ENCODE data around the gene CFHR4. TPM values are rescaled to one million over a fixed set of nuclear protein-coding genes. Genes with fewer than 3 reads are reported as not detected.
"Not testable (repeated sequence)": the region's sequence is repeated elsewhere in the genome, so short reads cannot be mapped to it uniquely, and the experiment has no call there.

CFHR4 gene
- not detected in 2 replicates for total RNA-seq
- not detected in 2 replicates for polyA plus RNA-seq
- not detected in 2 replicates for polyA plus RNA-seq (2011; cell fraction: cytosol; rRNA removed)
- not detected in 2 replicates for polyA plus RNA-seq (2011; cell fraction: nucleus; rRNA removed)
- polyA plus RNA-seq (2012) = not detected in 2 replicates
- not detected in 2 replicates for polyA minus RNA-seq
- polyA minus RNA-seq (2011; cell fraction: cytosol; rRNA and poly(A)+ RNA removed) = not detected
- polyA minus RNA-seq (2011; cell fraction: nucleus; rRNA and poly(A)+ RNA removed) = not detected in 2 replicates
- Bru-seq, nascent RNA = not detected
- BruChase-seq, experiment 1, labeled RNA remaining after a 6-hour chase = not detected
- BruChase-seq, experiment 2, labeled RNA remaining after a 2-hour chase = not detected
- long read RNA-seq = 0 reads

GRCh38 chr1:196887515-196888239, at the start of gene CFHR4:
CFHR4 (plus strand) TSS chr1:196888052; CDS start chr1:196888151, 99 bp downstream.
- TF ChIP-seq POLR2AphosphoS5 (IDR thresholded peaks at IDR 0.05; ENCODE audit: insufficient read depth, low read depth, low read length) (no peak), EZH2 (IDR thresholded peaks at IDR 0.05; ENCODE audit: borderline replicate concordance, low read depth, low read length, severe bottlenecking) (no peak), FOS (IDR thresholded peaks at IDR 0.05; ENCODE audit: borderline replicate concordance, insufficient read depth, low read length) (no peak), JUN (IDR thresholded peaks at IDR 0.05; ENCODE audit: borderline replicate concordance, insufficient read depth, insufficient read length, low read depth) (no peak), POLR2A (IDR thresholded peaks at IDR 0.05; ENCODE audit: low read depth, low read length) (no peak), GATA2 (IDR thresholded peaks at IDR 0.05; ENCODE audit: insufficient read depth, insufficient read length, low read depth, low read length) (no peak), MYC (IDR thresholded peaks at IDR 0.05; ENCODE audit: low read depth, low read length) (no peak)
- TF ChIP-seq, protein P1, sequence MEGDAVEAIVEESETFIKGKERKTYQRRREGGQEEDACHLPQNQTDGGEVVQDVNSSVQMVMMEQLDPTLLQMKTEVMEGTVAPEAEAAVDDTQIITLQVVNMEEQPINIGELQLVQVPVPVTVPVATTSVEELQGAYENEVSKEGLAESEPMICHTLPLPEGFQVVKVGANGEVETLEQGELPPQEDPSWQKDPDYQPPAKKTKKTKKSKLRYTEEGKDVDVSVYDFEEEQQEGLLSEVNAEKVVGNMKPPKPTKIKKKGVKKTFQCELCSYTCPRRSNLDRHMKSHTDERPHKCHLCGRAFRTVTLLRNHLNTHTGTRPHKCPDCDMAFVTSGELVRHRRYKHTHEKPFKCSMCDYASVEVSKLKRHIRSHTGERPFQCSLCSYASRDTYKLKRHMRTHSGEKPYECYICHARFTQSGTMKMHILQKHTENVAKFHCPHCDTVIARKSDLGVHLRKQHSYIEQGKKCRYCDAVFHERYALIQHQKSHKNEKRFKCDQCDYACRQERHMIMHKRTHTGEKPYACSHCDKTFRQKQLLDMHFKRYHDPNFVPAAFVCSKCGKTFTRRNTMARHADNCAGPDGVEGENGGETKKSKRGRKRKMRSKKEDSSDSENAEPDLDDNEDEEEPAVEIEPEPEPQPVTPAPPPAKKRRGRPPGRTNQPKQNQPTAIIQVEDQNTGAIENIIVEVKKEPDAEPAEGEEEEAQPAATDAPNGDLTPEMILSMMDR (IDR thresholded peaks at IDR 0.05; ENCODE audit: extremely low read depth in 1 of 2, insufficient read depth in 1 of 2, low read depth in 1 of 2, low read length in 2 of 2) = no peak
- TF ChIP-seq, protein P2, sequence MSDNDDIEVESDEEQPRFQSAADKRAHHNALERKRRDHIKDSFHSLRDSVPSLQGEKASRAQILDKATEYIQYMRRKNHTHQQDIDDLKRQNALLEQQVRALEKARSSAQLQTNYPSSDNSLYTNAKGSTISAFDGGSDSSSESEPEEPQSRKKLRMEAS (IDR thresholded peaks at IDR 0.05; ENCODE audit: insufficient read depth, insufficient read length) = no peak
- no peak for DNase-seq (ENCODE audit: low read depth, low spot score)
- H3K27me3 ChIP-seq (ENCODE audit: control insufficient read depth in 2 of 2, insufficient read depth in 2 of 2, low read length in 2 of 2) = no peaks in the 10 kb centered on the region
- no peaks in the 10 kb centered on the region for H3K79me2 ChIP-seq (ENCODE audit: control insufficient read depth, insufficient read depth, low read length)
- H3K9me1 ChIP-seq (replicated peaks; ENCODE audit: control insufficient read depth, extremely low read depth, insufficient read depth, low read length) = no peaks in the 10 kb centered on the region
- H3K36me3 ChIP-seq (ENCODE audit: control insufficient read depth in 2 of 2, extremely low read depth in 1 of 2, insufficient read depth in 2 of 2, low read length in 2 of 2) = no peaks in the 10 kb centered on the region
- dilution Hi-C loops (cut with MboI; ENCODE audit: extremely low pct_ligation_motif_present, low sequenced_read_pairs) = no loop called here
- H3K4me1 ChIP-seq (ENCODE audit: control insufficient read depth, extremely low read depth, insufficient read depth, low read length) = no peaks in the 10 kb centered on the region
- H4K20me1 ChIP-seq (replicated peaks; ENCODE audit: control insufficient read depth, extremely low read depth, insufficient read depth, low read length) = no peaks in the 10 kb centered on the region
- no peaks in the 10 kb centered on the region for H3K9me3 ChIP-seq (replicated peaks; ENCODE audit: control insufficient read depth, insufficient read depth, low read length)
- POLR2A ChIA-PET = no interaction called here
- no peak for FAIRE-seq
- CTCF ChIA-PET = interaction anchor here (1.1 kb wide), 1 partner anchor 149 kb away, joined by 3 read pairs; no protein-coding TSS in a partner anchor
- no peak within 1 kb of the TSS for H3K9ac ChIP-seq (replicated peaks; ENCODE audit: extremely low read depth, insufficient read depth, low read length)
- BruUV-seq (replicated peaks) = no TSS peak
- H3K4me2 ChIP-seq (ENCODE audit: insufficient read depth, low read length) = no peak within 1 kb of the TSS
- no peak within 1 kb of the TSS for H3K27ac ChIP-seq (ENCODE audit: insufficient read depth, low read depth, low read length)
- H2AFZ ChIP-seq (ENCODE audit: low read depth, low read length) = no peak within 1 kb of the TSS
- H3K4me3 ChIP-seq (replicated peaks in 1 of 3; ENCODE audit: insufficient read depth in 1 of 3, low read depth in 1 of 3, low read length in 3 of 3) = no peak within 1 kb of the TSS
- intact Hi-C loops (cut with micrococcal nuclease) = no loop called here

DNA sequence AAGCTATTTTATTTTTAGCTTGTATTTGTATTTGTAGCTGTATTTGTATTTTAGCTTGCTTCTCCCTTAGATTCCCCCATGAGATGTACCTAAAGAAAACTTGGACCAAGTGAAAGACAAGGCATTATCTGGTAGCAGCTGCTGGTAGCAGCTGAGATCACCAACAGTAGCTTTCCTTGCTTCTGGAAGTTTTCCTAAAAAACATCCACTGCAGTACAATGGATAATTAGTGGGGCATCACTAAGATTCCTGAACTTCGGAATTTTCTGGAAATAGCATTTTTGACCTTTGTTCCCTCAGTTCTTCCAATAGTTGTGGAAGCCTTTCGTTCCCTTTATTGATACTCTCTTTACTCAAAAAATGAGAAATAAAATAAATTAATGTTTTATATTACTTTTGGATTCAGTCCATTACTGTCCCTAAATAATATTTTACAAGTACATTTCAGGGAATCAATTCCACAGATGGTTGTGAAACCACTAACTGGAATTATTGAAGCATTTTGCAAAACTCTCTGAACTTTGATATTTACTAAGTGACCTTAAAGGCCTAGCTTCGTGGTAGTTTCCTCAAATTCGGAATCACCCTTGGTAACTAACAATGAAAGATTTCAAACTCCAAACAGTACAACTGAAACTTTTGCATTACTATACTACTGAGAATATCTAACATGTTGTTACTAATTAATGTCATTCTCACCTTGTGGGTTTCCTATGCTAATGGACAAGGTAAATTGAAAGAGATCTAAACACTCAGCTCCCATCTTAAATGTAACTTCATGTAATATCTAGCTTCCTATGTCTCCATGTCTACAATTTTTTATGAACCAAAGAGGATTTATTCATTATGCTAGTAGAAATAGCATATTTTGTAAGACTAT, 38.0 kb upstream of the CFHR4 start:
- H3K79me2 ChIP-seq (ENCODE audit: control insufficient read depth, insufficient read depth, low read length); H3K4me3 ChIP-seq (replicated peaks in 1 of 3; ENCODE audit: insufficient read depth in 1 of 3, low read depth in 1 of 3, low read length in 3 of 3); H3K4me2 ChIP-seq (ENCODE audit: insufficient read depth, low read length); H3K4me1 ChIP-seq (ENCODE audit: control insufficient read depth, extremely low read depth, insufficient read depth, low read length); H3K9me1 ChIP-seq (replicated peaks; ENCODE audit: control insufficient read depth, extremely low read depth, insufficient read depth, low read length); CTCF ChIA-PET; H4K20me1 ChIP-seq (replicated peaks; ENCODE audit: control insufficient read depth, extremely low read depth, insufficient read depth, low read length); dilution Hi-C loops (cut with MboI; ENCODE audit: extremely low pct_ligation_motif_present, low sequenced_read_pairs); DNase-seq (ENCODE audit: low read depth, low spot score); FAIRE-seq; H2AFZ ChIP-seq (ENCODE audit: low read depth, low read length); POLR2A ChIA-PET; H3K9me3 ChIP-seq (replicated peaks; ENCODE audit: control insufficient read depth, insufficient read depth, low read length); H3K27ac ChIP-seq (ENCODE audit: insufficient read depth, low read depth, low read length); BruUV-seq (replicated peaks); H3K36me3 ChIP-seq (ENCODE audit: control insufficient read depth in 2 of 2, extremely low read depth in 1 of 2, insufficient read depth in 2 of 2, low read length in 2 of 2); H3K9ac ChIP-seq (replicated peaks; ENCODE audit: extremely low read depth, insufficient read depth, low read length); intact Hi-C loops (cut with micrococcal nuclease); H3K27me3 ChIP-seq (ENCODE audit: control insufficient read depth in 2 of 2, insufficient read depth in 2 of 2, low read length in 2 of 2): not testable (repeated sequence)
